HG02678 (cell line): ENCODE data around the gene MACROD2.

Experiments used
- ATAC-seq: cut with Tn5 transposase; IDR thresholded peaks from one replicate; pipeline ENCODE4 v1.9.1; 2021; ENCODE audit warnings: mild to moderate bottlenecking, moderate library complexity; ENCODE audit not compliant: unreplicated experiment

The MACROD2 gene

GRCh38 chr20:14055127-14055742 is 59.9 kb downstream of the MACROD2 start:
- ATAC-seq: peak; percentile 55

- ATAC-seq: no peak
Measured at GRCh38 chr20:14062171-14062570, 66.9 kb downstream of the MACROD2 start.

GRCh38 chr20:14062786-14063185 is 67.5 kb downstream of the MACROD2 start:
- ATAC-seq: no peak

GRCh38 chr20:14064333-14064732 is 69.0 kb downstream of the MACROD2 start:
- ATAC-seq: no peak

- no peak for ATAC-seq
Measured at GRCh38 chr20:14064921-14065320, 69.6 kb downstream of the MACROD2 start.

- no peak for ATAC-seq
Measured at GRCh38 chr20:14065774-14066173, 70.5 kb downstream of the MACROD2 start.

- ATAC-seq: no peak
Measured at GRCh38 chr20:14067603-14068002, 72.3 kb downstream of the MACROD2 start.

GRCh38 chr20:14069796-14070195 is 74.5 kb downstream of the MACROD2 start:
- no peak for ATAC-seq

- ATAC-seq: no peak
Measured at GRCh38 chr20:14093652-14094051, 98.3 kb downstream of the MACROD2 start.

- ATAC-seq: no peak
Measured at GRCh38 chr20:14098261-14098660, 102.9 kb downstream of the MACROD2 start.

- ATAC-seq: no peak
Measured at GRCh38 chr20:14113416-14113815, 118.1 kb downstream of the MACROD2 start.

GRCh38 chr20:14114065-14114704 is 118.9 kb downstream of the MACROD2 start:
- ATAC-seq: no peak

- no peak for ATAC-seq
Measured at GRCh38 chr20:14116037-14116436, 120.7 kb downstream of the MACROD2 start.

- no peak for ATAC-seq
Measured at GRCh38 chr20:14117768-14118167, 122.5 kb downstream of the MACROD2 start.

GRCh38 chr20:14126856-14127255 is 131.5 kb downstream of the MACROD2 start:
- ATAC-seq: no peak

GRCh38 chr20:14127514-14128223 is 132.4 kb downstream of the MACROD2 start:
- no peak for ATAC-seq

- ATAC-seq: no peak
Measured at GRCh38 chr20:14134004-14134403, 138.7 kb downstream of the MACROD2 start.

- ATAC-seq: no peak
Measured at GRCh38 chr20:14142171-14142570, 146.9 kb downstream of the MACROD2 start.

- no peak for ATAC-seq
Measured at GRCh38 chr20:14142964-14143627, 147.8 kb downstream of the MACROD2 start.

- ATAC-seq: no peak
Measured at GRCh38 chr20:14148042-14148441, 152.7 kb downstream of the MACROD2 start.

GRCh38 chr20:14155361-14155760 is 160.0 kb downstream of the MACROD2 start:
- no peak for ATAC-seq

- ATAC-seq: no peak
Measured at GRCh38 chr20:14178528-14178927, 183.2 kb downstream of the MACROD2 start.
